ENCODE measurements around the gene SETDB2.
A peak's percentile ranks its signal among the peaks of the same experiment; 100 is the strongest.
"Not testable (repeated sequence)": the region's sequence is repeated elsewhere in the genome, so short reads cannot be mapped to it uniquely, and the experiment has no call there.

The SETDB2 gene

DNA sequence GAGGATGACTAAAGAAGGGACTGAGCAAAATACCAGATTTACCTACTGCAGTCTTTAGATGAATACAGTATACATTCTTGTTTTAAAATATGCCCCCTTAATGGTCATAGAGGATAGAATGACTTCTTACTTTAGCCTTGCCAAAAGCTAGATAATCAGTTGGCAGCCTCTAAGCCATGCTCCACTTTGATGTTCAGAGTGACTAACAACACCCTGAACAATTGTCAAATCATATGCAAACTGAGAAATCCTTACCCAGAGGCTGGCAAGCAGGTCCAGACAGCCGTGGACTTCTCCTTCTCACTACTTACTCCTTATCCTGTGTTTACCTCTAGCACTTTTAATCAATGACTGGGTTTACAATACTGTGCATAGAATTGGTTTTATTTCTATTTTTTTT lies 28.1 kb downstream of the SETDB2 start:
- no peak for DNase-seq (ENCODE audit: low read depth)

DNA sequence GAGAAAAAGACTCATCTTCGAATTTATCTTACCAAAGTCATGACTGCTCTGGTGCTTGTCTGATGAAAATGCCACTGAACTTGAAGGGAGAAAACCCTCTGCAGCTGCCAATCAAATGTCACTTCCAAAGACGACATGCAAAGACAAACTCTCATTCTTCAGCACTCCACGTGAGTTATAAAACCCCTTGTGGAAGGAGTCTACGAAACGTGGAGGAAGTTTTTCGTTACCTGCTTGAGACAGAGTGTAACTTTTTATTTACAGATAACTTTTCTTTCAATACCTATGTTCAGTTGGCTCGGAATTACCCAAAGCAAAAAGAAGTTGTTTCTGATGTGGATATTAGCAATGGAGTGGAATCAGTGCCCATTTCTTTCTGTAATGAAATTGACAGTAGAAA lies 32.5 kb downstream of the SETDB2 start:
- no peak for DNase-seq (ENCODE audit: low read depth)

DNA sequence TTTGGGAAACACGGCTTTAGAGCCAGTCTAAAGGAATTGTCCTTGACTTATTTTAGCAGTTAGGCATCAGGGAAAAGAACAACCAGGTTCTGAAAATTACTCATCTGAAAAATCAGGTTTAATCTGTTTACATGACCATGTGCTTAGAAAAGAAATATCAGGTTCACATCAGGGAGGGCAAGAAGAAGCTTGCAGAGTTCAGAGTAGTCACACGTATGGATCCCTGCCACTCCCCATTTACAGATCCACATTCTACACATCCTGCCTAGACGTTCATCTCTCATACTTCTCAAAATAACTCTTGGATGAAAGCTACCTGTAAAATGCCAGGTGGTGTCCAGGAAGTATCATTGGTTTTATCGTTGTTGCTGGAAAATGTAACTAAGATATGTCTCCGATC lies 37.7 kb downstream of the SETDB2 start:
- no peak for DNase-seq (ENCODE audit: low read depth)

DNA sequence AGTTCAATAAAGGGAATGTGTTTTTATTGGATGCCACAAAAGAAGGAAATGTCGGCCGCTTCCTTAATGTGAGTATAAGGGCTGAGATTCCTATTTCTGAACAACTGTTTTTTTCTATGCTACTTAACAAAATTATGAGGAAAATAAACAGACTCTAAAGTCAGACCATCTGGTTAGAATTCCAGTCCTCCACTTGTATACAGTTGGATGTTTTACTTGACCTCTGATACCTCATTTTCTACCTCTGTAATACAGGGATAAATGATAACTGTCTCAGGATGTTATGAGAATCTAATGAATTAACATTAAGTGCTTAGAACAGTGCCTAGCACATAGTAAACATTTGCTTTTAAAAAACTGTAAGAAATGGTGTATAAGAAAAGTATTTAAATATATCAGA lies 44.5 kb downstream of the SETDB2 start:
- DNase-seq (ENCODE audit: low read depth), result no peak

DNA sequence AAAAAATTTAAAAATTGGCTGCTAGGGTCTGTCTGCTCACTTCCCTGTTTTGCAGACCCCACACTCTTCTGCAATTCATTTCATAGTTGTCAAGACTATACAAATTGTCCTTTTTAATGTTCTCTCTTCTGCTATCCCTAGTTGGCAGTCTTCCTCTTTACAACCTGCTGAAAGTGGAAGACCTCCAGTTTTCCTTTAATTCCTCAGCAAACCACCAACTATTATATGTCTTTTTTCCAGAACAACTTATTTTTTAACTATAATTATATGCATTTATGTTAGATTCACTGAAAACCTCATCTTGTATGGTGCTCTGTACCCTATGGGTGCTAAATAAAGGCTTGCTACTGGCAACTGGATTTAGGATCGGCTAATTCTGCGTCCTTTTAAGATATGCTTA lies 50.6 kb downstream of the SETDB2 start:
- no peak for DNase-seq (ENCODE audit: low read depth)

DNA sequence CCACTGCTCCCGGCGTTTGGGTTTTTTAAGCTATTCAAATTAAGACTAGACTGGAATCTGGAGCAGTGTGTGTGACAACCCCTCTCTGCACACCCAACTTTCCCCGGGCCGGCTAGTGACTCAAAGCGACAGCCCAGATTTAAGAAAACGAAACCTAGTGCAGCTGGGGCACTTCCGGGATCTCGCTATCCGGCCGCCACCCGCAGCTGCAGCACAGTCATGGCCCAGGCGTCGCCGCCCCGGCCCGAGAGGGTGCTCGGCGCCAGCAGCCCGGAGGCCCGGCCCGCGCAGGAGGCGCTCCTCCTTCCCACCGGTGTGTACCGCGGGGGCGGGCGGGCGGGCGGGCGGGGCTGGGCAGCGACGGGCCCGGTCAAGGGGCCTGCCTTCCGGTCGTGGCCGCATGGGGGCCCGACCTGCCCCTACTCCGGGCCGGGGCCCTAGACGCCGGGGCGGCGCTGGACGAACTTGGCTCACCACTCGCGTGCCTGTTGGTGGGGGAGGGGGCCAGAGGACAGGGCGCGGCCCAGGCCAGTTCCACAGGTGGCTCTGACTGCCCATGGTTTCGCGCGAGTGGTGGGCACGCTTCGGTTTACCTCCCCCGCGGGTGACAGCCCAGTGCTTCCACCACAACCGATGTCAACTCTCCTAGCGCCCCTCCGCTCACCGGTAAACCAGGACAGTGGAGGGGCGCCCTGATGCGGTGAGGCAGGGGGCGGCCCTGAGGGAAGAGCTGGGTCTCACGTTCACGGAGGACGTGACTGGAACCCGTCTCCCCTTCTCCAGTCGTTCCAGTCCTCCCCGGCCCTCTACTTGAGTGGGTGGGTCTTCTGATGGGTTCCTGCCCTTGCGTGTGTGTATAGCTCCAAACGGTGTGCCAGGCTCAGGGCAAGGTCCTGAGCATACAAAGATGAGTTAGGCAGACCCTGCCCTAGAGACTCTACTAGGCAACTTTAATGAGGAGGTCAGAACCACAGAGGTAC lies 52.0 kb downstream of the SETDB2 start, which contains the start of gene PHF11:
PHF11 (plus strand) TSS at position 171 of the 980 bp plus-strand sequence; CDS start at position 220, 49 bp downstream.
- DNase-seq (ENCODE audit: low read depth), result peak; percentile 57

DNA sequence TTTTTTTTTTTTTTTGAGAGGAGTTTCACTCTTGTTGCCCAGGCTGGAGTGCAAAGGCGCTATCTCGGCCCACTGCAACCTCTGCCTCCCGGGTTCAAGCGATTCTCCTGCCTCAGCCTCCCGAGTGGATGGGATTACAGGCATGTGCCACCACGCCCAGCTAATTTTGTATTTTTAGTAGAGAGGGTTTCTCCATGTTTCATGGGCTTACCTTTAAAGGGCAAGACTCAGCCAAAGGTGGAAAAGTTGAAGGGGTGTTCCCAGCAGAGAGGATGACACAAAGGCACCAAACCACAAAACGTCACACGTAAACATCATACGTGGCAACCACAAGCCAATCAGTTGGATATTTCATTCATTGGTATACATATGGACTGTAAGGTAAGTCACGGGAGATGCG lies 52.8 kb downstream of the SETDB2 start:
- not testable (repeated sequence) for DNase-seq (ENCODE audit: low read depth)

DNA sequence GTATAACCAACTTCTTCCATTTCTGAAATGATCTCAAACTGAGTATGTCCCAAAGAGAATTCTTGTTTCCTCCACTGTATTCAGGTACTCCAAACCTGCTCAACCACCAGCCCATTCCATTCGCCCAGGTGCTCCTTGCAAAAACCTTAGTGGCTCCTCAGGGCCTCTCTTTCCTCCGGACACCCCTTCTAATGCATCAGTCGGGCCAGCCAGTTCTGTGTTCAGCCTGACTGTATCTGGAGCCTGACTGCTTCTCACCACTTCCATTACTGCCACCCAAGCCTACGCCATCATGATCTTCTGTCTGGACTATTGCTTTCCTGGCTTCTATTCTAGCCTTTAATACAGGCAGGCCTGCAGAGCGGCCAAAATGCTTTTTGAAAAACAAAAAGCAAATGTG lies 53.2 kb downstream of the SETDB2 start:
- DNase-seq (ENCODE audit: low read depth), result no peak

DNA sequence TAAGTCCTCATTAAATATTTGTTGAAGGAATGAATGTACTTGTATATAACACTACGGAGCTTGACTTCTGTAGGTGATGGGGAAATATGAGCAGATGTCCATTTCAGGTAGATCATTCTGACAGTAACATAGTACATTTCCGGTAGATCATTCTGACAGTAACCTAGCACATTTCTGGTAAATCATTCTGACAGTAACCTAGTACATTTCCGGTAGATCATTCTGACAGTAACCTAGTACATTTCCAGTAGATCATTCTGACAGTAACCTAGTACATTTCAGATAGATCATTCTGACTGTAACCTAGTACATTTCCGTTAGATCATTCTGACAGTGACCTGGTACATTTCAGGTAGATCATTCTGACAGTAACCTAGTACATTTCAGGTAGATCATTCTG lies 54.1 kb downstream of the SETDB2 start:
- DNase-seq (ENCODE audit: low read depth), result no peak

DNA sequence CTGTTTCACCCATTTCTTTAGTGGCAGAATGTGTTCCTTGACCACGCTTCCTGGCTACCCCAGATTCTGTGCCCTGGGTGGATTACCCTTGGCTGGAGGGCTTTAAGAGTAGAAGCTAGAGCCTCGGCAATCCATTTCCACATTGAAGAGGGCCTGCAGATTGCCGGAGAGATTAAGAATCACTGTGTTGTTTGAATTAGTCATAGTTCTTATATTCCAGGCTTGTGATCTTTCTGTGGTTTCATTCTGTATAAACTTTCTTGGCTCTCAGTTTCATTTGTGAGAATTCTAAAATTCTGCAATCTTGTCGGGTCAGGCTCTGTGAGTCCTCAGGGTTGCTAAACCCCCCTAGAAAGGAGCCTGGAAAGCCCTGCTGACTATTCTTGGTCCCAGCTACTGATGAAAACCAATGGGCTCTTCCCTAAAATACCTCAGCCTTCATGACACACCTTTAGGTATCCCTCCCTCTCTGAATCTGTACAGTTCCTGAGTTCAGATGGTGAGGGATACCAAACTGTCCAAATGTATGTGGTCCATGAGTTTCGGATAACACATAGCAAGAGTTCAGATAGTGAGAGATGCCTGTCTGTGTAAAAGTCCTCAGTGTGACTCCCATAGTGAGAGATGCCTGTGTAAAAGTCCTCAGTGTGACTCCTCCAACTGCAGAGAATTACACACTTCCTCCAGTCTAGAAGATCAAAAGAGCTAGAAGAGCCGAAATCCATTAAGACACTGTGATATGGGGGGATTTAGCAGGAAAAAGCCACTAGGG lies 56.0 kb downstream of the SETDB2 start:
- peak; percentile 77 for DNase-seq (ENCODE audit: low read depth)

DNA sequence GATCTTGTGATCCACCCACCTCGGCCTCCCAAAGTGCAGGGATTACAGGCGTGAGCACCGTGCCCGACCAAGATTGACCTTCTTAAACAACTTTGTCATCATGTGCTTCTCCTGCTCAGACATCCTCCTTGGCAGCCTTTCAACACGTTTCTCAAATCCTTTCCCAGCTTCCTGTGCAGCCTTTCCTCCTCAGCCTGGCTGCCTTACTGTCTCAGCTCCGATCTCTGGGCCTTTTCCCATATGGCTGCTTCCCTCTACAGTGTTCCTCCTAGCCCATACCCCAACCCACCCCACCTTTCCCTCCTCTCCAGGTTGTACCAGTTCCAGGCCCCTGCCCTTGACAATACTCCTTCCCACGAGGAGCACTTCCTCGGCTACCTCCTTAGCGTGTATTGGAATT lies 58.9 kb downstream of the SETDB2 start:
- peak; percentile 44 for DNase-seq (ENCODE audit: low read depth)

DNA sequence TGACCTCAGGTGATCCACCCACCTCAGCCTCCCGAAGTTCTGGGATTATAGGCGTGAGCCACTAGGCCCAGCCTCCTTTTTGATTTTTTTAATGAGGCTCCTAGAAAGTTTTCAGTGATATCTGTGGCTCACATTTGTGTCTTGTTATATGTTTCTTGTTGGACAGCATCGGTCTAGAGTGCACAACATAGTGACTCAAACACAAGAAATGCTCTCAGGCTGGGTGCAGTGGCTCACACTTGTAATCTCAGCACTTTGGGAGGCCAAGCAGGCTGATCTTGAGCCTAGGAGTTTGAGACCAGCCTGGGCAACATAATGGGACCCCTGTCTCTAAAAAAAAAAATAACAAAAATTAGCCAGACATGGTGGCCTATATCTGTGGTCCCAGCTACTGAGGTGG lies 59.9 kb downstream of the SETDB2 start:
- no peak for DNase-seq (ENCODE audit: low read depth)

DNA sequence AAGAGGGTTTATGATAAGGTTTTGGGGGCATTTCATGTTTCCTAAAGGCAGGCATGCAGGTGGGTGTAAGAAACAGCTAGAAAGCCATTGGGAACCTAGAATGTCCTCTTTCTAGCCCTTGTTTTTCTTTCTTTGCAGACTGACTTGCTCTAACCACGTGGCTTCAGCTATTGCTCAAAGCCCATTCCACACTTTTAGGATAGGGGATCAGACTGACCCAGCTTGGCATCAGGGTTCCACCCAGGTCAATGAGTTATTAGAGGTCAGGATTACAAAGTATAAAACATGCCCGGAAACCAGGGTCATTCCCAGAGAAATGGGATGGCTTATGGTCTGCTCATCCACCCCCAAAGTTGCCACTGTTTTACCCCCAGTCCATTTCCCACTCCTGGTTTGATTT lies 68.5 kb downstream of the SETDB2 start:
- DNase-seq (ENCODE audit: low read depth), result no peak

DNA sequence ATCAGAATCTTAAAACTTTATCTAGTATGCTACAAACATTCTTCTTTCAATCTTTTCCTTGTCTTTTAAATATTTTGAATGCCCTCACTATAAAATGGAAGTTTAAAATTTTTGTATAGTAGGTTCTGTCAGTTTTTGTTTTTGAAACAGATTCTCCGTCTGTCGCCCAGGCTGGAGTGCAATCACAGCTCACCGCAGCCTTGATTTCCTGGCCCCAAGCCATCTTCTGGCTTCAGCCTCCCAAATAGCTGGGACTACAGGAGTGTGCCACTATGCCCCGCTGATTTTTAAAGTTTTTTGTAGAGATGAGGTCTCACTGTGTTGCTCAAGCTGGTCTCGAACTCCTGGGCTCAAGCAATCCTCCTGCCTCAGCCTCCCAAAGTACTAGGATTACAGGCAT lies 72.4 kb downstream of the SETDB2 start:
- DNase-seq (ENCODE audit: low read depth), result no peak

DNA sequence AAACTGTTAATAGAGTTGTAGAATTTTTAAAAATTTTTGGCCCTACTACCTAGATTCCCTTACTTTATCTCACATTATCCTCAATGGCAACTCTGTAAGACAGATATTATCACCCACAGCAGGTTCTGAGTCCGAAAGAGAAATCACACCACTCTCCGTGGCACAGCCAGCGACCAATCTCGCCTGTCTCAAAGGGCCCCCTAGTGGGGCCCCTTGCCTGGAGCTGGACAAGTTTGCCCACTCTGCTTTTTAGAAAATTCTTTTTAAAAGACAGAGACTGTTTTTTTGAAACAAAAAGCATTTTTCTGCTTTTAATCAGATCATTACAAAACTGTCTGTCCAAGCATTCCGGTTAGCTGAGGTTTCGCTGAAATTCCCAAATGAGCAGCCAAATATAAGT lies 73.4 kb downstream of the SETDB2 start:
- no peak for DNase-seq (ENCODE audit: low read depth)

DNA sequence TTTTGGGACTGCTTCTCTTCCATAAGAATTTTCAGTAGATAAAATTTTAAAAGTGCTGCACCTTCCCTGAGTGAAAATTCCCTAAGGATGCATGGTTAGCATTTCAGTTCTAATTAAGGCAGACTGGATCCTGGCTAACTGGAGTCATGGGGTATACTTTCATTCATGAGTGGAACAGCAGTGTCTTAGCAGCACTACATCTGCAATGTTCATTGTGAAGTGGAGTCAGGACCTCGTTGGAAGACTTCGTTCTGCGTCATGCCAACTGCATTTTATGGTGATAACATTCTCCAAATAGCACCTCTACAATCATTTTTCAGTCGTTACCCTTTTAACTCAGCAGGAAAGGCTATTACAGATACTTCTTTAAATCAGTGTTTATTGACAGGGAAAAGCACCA lies 77.2 kb downstream of the SETDB2 start:
- DNase-seq (ENCODE audit: low read depth), result no peak

DNA sequence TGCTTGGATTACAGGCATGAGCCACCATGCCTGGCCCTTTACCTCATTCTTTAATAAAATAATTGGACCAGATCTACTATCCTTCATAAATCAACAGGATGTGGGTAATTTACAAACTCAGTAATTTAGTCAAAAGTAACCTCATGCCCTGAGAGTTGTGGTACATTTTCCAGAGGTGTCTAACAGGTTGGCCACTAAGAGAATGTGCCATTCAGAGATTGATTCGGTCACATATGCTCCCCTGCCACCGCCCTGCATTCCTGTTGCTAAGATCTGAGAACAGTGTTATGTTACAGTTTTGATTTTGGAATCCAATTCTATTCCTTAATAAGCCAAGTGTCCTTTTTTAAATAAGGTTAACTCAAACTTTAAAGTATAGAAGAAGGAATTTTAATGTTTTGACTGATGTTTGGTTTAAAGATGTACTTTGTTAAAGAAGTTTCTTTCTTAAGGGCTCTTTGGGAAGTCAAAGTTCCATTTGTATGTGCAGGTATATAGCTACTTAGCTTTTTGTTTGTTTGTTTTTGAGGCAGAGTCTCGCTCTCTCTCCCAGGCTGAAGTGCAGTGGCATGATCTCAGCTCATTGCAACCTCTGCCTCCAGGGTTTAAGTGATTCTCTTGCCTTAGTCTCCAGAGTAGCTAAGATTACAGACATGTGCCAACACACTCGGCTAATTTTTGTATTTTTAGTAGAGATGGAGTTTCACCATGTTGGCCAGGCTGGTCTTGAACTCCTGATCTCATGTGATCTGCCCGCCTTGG lies 80.8 kb downstream of the SETDB2 start:
- DNase-seq (ENCODE audit: low read depth), result no peak

DNA sequence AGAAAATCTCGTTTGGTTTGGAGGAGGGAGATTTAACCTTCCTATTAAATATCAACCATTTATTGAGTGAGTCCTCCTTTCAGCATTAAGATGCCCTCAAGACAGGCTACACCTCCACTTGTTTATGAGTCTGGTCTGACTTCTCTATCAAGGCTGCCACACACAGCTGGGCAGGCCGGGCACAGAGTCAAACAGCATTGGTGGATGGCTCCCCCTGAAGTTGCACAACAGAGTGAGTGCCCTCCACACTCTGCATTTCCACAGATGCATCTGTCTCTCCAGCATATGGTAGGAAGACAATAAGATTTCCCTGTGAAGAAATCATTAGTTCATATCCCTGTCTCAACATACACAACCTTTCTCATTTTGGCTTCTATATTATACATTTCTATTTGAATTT lies 83.0 kb downstream of the SETDB2 start:
- no peak for DNase-seq (ENCODE audit: low read depth)

DNA sequence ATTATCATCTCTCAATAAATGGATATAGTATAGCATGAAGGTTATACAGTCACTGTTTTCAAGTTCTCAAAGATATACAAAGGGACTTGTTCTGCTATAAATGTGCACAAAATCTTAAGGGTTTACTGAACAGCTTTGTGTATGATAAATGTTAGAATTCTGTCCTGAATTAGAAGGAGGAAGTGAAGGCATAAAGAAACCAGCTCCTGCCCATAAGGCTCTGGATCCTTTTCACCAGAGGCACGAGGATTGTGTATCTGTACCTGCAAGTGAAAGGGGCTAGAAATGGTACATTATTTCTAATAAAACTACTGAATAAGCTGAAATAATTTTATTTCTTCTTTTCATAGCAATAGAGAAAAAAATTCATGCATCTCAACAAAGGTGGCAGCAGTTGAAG lies 84.1 kb downstream of the SETDB2 start:
- DNase-seq (ENCODE audit: low read depth), result no peak

DNA sequence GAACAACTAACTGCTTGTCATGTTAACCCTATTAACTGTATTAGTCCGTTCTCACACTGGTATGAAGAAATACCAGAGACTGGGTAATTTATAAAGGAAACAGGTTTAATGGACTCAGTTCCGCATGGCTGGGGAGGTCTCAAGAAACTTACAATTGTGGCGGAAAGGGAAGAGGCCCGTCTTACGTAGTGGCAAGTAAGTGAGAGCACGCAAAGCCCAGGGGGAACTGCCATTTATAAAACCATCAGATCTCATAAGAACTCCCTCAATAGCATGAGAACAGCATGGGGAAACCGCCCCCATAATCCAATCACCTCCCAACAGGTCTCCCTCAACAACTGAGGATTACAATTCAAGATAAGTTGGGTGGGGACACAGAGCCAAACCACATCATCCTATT lies 86.4 kb downstream of the SETDB2 start:
- DNase-seq (ENCODE audit: low read depth), result no peak

DNA sequence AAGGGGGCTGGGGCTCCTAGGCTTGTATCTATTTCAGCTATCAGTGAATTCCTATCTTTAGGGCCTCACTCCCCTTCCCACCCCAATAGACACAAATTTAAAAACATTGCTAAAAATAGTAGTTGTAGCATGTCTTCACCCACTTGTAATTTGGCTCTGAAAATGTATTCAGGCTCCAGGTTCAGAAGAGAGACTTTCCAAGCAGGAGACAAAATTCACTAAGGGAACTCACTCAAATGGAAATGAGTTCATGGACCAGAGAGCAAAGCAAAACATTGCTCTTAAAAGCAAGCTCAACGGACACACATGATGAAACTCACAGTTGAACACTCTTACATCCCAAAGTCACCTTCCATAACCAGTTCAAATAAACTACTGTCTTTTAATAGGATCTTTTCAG lies 88.5 kb downstream of the SETDB2 start:
- no peak for DNase-seq (ENCODE audit: low read depth)

DNA sequence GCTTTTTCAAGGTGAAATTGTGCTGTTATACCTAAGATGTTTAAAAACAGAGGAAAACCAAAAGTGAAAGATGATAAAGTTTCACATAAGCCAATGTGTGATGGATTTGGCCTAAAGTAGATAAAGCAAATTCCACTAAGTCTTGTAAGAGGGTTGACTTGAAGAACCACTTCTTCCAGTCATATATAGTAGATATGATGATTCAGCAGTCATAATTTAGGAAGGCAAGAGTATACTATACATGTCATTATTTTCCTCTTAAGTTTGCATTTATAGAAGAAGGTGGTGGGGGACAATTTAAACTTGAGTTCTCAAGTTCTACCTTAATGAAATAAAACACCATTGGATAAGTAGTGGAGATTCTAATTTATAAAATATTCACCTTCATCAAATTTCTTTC lies 88.9 kb downstream of the SETDB2 start:
- DNase-seq (ENCODE audit: low read depth), result no peak
